ENCODE results near the gene PFAS.

GRCh38 chr17:8209907-8210760, 39.0 kb upstream of the PFAS start, which contains the start of gene AURKB:
- no peak for TF ChIP-seq CTCF (IDR thresholded peaks at IDR 0.05)
- no peak for TF ChIP-seq ZNF425 (CRISPR knock-in tag; conservative IDR thresholded peaks at IDR 0.05)
- TF ChIP-seq ZBTB21 (CRISPR knock-in tag; IDR thresholded peaks at IDR 0.05; ENCODE audit: borderline replicate concordance) = peak; percentile 85; the same call in 1 of the 2 replicates
- peak; percentile 91 for TF ChIP-seq TP53 (CRISPR knock-in tag; IDR thresholded peaks at IDR 0.05)

All from WTC11 (cell line).